Caki2 (cell line): ENCODE data around the gene DENND1B. TPM values are rescaled to one million over a fixed set of nuclear protein-coding genes. Genes with fewer than 3 reads are reported as not detected.
"Not testable (repeated sequence)": the region's sequence is repeated elsewhere in the genome, so short reads cannot be mapped to it uniquely, and the experiment has no call there.

Experiments used
- DNase-seq: peaks from one replicate; pipeline ENCODE4 v3.0.0-alpha.2; 2015; ENCODE audit warnings: low read depth
- in situ Hi-C: cut with HindIII; loops from 2 replicates; pipeline ENCODE4 v1.10.0; 2016; ENCODE audit warnings: low sequenced_read_pairs, low pct_unique_long_range_greater_than_20kb, mixed read lengths
- total RNA-seq: library from RNA; depleted of rRNA; stranded (reverse); fragments of >200 nt; shearing (Covaris generic); gene quantifications from 2 replicates; pipeline ENCODE4 v1.2.3, GENCODE V29; 2014; ENCODE audit warnings: low replicate concordance

The DENND1B gene
- total RNA-seq, 1 experiment from 2014 or later = 5.4 TPM

DNA sequence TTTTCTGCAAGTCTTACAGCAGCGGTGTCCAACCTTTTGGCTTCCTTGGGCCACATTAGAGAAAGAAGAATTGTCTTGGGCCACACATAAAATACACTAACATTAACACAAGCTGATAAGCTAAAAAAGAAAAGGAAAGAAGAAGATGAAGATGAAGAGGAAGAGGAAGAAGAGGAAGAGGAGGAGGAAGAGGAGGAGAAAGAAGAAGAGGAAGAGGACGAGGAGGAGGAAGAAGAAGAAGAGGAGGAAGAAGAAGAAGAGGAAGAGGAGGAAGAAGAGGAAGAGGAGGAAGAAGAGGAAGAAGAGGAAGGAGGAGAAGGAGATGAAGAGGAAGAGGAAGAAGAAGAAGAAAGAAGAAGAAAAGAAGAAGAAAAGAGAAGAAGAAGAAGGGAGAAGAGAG is 230.7 kb downstream of the DENND1B start:
- in situ Hi-C loops = no loop called here
- no peak for DNase-seq

DNA sequence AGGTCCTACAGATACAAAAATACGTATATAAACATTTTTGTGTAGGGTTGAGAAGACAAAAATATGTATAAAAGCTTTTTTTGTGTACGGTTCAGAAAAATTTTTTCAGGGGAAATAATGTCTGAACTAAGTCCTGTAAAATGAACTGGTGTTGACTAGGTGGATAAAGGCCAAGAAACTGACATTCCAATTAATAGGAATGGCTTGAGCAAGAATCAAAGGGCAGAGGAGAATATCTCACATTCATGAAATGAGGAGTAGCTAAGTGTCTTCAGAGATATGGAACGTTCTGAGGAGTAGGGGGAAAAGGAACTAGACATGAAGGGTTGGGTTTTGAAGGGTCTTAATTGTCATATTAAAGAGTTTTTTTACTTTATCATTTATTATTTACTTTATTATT is 231.2 kb downstream of the DENND1B start:
- no peak for DNase-seq
- in situ Hi-C loops = no loop called here

DNA sequence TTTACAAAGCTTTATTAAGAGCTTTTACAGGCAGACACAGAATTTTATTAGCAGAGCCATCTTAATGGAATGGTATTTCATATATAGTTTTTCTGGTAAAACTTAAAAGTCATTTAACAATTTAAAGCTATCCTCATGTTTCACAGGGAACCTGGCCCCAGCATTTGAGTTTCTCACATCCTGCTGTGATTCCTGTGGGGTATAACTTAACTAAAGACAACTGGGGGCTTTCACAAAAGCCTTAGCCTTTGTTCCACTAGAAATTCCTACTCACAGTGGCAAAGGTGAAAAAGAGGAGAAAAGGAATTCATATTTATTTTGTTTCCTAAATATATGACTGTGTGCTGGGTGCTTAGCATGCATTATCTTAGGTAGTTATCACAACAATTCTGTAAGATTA is 233.9 kb downstream of the DENND1B start:
- in situ Hi-C loops = no loop called here
- DNase-seq = no peak

DNA sequence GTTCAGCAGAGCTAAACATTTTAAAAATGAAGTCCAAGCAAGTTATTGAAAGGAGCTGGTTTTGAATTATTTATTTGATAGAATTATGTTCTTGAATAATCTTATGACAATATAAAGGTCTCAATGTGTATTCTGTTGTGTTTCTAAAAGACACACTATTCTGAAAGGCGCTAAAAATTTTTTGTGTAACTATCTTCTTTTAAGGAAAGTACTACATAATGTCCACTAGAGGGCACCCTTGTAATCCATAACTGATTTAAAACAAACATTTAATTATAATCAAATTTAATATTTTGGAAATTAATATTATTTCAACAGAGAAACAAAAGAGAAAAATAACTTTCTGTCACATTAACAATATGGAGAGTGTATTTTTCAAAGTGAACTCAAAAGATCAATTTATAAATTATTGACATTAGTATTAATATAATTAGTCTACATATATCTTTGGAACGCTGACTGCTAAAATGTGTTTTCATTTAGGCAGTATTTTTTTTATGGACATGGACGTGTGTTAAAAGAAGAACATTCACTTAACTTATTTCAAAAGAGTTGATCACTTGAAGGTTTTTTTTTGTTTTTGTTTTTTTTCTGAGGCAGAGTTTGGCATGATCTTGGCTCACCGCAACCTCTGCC is 248.4 kb downstream of the DENND1B start:
- in situ Hi-C loops = no loop called here
- no peak for DNase-seq

- DNase-seq = peak; percentile 25
Observed at GRCh38 chr1:197521118-197521739, 254.1 kb downstream of the DENND1B start.

GRCh38 chr1:197519741-197520334 is 255.4 kb downstream of the DENND1B start:
- DNase-seq = peak; percentile 14
- in situ Hi-C loops = no loop called here

More at GRCh38 chr1:197521118-197521739, 254.1 kb downstream of the DENND1B start:
- in situ Hi-C loops = no loop called here

GRCh38 chr1:197515421-197515820 is 259.9 kb downstream of the DENND1B start:
- in situ Hi-C loops = no loop called here
- DNase-seq = no peak

- DNase-seq = no peak
- in situ Hi-C loops = no loop called here
Observed at GRCh38 chr1:197510691-197511378, 264.4 kb downstream of the DENND1B start.

DNA sequence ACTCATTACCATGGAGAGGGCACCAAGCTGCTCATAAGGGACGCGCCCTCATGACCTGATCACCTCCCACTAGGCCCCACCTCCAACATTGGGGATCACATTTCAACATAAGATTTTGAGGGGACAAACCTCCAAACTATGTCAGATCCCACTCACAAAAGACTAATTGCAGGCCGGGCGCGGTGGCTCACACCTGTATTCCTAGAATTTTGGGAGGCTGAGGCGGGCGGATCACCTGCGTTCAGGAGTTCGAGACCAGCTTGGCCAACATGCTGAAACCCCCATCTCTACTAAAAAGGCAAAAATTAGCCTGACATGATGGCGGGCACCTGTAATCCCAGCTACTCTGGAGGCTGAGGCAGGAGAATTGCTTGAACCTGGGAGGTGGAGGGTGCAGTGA is 278.6 kb downstream of the DENND1B start:
- no peak for DNase-seq
- in situ Hi-C loops = no loop called here

DNA sequence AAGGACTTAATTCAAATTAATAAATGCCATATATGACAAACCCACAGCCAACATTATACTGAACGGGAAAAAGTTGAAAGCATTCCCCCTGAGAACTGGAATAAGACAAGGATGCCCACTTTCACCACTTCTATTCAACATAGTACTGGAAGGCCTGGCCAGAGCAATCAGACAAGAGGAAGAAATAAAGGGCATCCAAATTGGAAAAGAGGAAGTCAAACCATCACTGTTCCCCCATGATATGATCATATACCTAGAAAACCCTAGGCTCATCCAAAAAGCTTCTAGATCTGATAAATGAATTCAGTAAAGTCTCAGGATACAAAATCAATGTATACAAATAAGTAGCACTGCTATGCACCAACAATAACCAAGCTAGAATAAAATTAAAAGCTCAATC is 283.8 kb downstream of the DENND1B start:
- in situ Hi-C loops, DNase-seq: not testable (repeated sequence)

DNA sequence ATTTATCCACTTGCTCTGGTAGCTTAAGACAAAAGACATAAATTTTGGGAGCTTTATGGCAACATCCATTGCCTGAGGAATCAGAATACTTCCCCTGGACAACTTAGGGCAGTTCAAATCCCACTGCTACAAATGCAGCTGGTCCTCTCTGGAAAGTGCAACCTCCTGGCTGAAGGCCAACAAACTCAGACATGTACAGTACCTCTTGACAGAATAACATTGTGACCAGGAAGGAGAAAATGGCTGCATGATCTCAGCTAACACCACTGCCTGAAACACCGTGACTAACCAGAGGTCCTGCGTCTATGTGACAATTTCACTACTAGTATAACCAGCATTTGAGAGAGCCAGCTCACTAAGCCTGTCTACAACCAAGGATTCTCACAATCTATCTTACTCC is 288.3 kb downstream of the DENND1B start:
- in situ Hi-C loops = no loop called here
- no peak for DNase-seq

- peak; percentile 2 for DNase-seq
- in situ Hi-C loops = no loop called here
Observed at GRCh38 chr1:197485790-197486189, 289.5 kb downstream of the DENND1B start.

DNA sequence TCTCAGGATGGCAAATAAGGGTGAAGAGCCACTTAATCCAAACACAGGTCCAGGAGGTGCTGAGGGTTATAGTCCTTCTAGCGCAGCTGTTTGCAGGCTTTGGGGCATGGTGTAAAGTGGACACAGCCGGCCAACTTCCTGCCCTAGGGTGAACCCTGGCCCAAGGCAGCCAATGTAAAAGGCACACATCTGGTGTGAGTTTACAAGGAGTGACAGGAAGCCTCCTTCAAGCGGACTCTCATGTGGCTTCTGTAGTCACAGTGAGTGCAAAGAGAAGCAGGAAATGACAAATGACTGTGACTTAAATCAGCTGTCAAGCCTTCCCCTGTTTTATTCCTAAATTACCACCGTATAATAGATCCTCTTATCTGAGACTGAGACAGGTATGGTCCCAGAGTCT is 294.2 kb downstream of the DENND1B start:
- in situ Hi-C loops = no loop called here
- no peak for DNase-seq

DNA sequence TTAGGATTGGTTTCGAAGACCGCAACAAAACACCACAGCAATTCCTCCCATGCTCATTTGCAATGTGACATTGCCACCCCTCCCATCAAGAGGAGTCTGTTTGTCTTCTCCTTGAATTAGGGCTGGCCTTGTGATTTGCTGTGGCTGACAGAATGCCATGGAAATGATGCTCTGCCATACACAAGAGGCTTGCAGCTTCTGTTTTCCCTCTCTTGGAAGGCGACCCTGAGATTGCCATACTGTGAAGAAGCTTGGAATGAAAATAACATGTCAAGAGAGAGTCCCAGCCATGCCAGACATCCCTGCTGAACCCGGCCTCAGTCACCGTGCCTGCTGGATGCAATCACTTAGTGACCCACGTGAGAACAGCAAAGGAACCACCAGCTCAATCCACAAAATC is 294.8 kb downstream of the DENND1B start:
- no peak for DNase-seq
- in situ Hi-C loops = no loop called here

DNA sequence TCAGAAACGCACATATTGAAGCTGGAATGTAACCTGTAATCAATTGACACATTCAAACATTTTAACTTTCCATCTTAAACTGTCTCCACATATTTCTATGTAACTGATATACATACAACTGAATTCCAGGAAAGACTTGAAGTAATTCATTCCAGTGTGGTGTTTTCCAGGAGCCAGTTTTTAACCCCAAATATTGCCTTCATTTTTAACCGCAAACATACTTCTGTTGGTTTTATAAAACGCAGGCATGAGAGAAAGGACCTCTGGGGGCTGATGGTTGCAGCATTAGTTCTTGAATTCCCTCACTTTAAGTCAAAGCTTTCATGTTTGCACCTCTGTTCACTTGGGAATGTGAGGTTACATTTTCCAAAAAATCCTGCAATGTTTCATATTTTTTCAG is 303.1 kb downstream of the DENND1B start:
- in situ Hi-C loops = no loop called here
- DNase-seq = no peak

GRCh38 chr1:197471248-197471985 is 303.9 kb downstream of the DENND1B start:
- DNase-seq = no peak
- in situ Hi-C loops = no loop called here

GRCh38 chr1:197470330-197470729 is 304.9 kb downstream of the DENND1B start:
- DNase-seq = no peak
- in situ Hi-C loops = no loop called here

GRCh38 chr1:197469620-197470210 is 305.6 kb downstream of the DENND1B start:
- in situ Hi-C loops = no loop called here
- DNase-seq = no peak
